Pulmonary artery endothelial cell (primary cell): Measurements from ENCODE around the gene AZIN2. TPM values are rescaled to one million over a fixed set of nuclear protein-coding genes. Genes with fewer than 3 reads are reported as not detected.
A peak's percentile ranks its signal among the peaks of the same experiment; 100 is the strongest.
"Not testable (repeated sequence)": the region's sequence is repeated elsewhere in the genome, so short reads cannot be mapped to it uniquely, and the experiment has no call there.

Experiments used
- DNase-seq: peaks from one replicate; pipeline ENCODE4 v3.0.0-alpha.2; 2011; ENCODE audit warnings: low read depth, low spot score
- total RNA-seq: library from RNA; depleted of rRNA; stranded (reverse); fragments of >200 nt; gene quantifications from 2 replicates; pipeline ENCODE4 v1.2.3, GENCODE V29; 2014

Gene AZIN2
- total RNA-seq, 1 donor from 2014 or later, result 0.99 TPM

DNA sequence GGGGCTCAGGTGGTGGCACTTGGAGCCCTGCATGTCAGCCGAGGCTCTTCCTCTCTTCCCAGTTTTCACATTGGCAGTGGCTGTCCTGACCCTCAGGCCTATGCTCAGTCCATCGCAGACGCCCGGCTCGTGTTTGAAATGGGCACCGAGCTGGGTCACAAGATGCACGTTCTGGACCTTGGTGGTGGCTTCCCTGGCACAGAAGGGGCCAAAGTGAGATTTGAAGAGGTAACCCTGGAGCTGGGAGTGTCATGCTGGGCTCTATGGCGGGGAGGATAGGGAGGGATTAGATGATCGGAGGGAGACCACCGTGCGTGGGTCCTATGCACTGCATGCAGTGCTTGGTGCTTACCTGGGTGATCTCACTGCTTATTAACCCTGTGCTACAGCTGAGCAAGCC lies 13.5 kb downstream of the AZIN2 start:
- no peak for DNase-seq

DNA sequence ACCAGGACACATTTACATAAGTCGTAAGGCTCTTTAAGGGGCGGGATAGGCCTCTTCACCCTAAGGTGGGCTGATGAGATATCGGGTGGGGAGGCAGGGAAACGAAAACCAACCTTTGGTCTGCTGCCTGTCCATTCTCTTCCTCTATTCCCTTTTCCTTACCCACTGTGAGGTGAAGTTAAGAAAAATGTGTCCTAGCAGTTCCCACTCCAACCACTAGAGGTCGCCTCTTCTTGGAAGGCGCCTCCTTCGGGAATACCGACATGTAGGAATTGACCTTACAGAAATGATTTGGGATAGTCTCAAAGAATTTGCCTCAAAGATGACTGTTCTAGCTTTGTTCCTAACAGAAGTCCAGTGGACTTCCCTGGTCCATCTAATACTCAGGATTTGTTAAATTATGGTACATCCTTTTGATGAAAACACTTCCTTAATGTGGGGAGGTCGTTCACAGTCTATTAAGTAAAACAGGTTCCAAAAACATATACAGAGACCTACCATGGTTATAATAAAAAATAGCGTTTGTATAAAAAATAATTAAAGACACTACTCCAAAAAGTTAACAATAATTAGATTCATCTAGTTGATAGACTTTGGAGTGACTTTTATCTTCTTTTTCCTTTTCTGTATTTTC lies 14.1 kb downstream of the AZIN2 start:
- DNase-seq, result peak; percentile 19

DNA sequence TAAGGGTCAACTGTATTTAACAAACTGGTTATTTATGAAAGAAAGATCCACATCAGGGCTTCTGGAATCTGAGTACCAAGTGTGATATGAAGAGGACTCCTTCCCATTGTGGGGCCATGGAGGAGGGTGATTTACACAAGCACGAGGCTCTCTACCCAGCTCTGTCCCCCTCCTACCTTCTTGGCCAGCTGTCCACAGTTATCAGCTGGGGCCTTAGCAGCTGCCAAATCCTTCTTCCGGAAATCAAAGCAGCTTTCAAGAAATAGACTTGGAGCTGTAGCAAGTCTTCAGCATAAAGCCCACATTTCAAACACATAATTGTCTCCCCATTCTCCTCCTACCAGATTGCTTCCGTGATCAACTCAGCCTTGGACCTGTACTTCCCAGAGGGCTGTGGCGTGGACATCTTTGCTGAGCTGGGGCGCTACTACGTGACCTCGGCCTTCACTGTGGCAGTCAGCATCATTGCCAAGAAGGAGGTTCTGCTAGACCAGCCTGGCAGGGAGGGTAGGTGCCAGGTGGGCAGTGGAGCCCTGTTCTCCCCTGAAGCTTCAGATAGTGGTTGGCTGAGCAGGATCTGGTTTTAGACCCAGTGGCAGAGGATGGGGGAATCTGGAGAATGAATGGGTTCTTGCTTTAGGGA lies 15.5 kb downstream of the AZIN2 start:
- DNase-seq, result no peak

DNA sequence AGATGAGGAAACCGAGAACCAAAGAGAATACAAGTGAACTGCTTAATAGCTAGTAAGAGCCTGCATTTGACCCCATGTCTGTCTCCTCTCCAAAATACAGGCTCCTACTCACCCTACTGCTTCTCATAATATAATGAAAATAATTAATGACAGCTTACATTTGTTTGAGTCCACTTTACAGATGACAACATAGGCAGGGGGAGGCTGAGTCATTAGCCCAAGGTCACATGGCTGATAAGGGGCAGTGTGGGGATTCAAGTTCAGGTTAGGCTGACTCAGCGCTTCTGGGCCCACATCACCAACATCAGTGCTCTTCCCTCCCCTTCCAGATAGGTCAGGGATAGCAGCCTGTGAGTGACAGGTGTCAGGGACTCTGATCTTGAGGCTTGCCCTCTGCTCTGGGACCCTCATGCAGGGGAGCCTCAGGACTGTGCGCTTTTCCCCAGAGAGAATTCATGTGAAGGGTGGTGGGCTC lies 16.2 kb downstream of the AZIN2 start:
- no peak for DNase-seq

DNA sequence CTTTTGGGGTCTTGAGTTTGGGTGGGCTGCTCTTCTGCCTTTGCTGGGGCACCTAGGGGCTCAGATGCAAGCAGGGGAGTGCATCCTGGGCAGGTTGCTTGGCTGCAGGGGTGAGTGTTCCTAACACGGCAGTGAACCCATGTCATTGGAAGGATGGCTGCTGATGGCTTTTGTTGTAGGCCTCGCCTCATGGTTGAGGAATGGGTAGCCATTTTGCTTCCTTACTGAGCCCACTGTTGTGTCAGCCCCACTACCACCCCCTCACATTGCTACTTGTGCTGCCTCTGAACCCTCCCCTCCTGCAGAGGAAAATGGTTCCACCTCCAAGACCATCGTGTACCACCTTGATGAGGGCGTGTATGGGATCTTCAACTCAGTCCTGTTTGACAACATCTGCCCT lies 16.8 kb downstream of the AZIN2 start:
- no peak for DNase-seq

DNA sequence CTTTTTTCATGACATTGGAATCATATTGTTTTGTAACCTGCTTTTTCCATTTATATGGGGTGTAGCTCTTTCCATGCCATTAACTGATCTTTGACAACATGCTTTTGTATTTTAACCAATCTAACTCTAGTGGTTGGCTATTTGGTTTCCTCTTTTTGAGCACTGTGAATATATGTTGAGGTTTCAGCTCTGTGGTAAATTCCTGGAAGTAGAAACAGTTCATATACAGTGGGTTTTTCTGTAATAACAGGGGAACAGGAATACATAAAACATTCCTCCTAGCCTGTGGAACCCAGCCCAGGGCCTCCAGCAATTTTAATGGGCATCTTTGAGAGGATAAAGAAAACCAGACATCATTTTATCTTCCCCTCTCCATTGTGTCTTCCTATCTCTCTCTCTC lies 17.4 kb downstream of the AZIN2 start:
- no peak for DNase-seq

DNA sequence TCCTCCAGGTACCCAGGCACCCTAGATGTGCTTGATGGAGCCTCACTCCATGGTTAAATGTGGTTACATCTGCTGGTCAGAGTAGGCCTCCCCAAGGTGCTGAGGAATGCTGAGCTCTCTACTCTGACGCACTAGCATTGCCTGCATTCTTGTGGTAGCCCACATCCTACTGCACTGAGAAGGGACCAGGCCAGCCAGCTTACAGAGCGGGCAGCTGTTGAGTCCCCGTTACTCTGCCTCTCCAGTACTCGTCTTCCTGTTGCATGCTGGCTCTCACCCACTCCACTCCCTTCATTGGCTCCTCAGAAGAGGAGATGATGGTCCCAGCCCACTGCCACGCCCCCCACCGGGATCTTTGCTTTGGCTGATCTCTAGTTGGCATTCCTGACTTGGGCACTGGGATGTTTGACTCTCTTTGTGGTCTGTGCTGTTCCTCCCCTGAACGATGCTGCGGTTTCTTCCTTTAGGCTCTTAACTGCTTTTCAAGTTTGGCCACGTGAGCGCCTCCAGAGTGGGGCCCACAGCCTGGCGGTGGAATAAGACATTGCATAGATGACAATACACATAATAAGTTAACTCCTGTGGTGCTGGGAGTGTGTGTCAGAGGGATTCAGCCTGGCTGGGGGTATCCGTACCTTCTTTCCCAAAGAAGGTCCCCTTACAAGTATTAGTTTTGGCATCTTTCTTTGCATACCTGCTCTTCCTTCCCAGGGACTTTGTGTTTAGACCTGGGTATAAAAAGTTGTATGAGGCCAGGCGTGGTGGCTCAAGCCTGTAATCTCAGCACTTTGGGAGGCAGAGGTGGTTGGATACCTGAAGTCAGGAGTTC lies 18.6 kb downstream of the AZIN2 start:
- no peak for DNase-seq

DNA sequence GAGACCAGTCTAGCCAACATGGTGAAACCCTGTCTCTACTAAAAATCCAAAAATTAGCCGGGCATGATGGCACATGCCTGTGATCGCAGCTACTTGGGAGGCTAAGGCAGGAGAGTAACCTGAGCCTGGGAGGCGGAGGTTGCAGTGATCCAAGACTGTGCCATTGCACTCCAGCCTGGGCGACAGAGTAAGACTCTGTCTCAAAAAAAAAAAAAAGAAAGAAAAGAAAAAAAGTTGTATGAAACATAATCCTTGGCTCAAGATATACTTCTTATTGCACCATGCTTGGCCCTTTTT lies 19.1 kb downstream of the AZIN2 start:
- not testable (repeated sequence) for DNase-seq

DNA sequence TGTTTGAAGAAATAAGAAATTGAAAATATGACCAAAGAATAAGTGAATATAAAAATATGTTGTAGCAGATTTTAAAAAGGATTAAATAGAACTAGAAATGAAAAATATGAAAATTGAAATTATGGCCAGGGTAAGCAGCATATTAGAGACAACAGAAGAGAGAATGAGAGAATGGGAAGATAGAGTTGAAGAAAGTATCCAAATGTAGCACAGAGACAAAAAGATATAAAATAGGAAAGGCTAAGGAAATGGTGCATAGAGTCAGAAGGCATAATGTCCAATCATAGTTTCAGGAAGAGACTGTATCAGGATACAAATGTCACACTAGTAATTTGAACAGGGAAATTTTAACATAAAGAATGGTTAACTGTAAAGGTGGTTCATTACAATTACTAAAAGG lies 29.5 kb downstream of the AZIN2 start:
- DNase-seq, result no peak

DNA sequence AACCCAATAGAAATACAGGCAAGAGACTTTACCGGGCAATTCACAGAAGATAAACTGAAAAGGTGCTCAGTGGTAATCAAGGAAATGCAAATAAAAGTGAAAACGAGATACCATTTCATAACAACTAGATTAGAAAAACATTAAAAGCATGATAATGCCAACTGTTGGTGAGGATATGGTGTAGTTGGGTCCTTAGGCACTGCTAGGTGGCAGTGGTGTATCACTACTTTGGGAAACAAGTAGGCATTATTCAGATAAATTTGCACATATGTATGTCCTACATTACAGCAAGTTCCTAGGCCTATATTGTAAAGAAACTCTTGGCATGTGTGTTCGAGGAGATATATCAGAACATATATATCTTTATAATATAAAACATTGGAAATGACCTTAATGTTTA lies 31.0 kb downstream of the AZIN2 start:
- DNase-seq, result no peak

DNA sequence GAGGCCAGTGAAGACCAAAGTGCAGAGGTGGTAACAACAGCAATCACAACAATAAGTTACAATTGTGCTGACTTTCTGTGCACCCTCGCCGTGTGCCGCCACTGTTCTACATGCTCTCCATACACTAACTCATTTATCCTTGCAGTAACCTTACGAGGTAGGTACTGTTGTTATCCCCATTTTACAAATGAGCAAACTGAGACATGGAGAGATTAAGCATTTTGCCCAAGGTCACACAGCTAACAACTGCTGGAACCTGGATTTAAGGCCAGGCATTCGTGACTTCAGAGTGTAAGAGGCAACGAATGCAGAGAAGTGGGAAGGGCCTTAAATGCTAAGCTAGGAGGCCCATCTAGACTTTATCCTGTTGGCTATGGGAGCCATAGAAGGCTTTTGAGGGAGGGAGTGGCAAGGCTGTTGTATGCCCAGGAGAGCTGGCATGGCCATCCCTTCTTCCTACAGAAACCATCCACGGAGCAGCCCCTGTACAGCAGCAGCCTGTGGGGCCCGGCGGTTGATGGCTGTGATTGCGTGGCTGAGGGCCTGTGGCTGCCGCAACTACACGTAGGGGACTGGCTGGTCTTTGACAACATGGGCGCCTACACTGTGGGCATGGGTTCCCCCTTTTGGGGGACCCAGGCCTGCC lies 36.6 kb downstream of the AZIN2 start:
- DNase-seq, result no peak

DNA sequence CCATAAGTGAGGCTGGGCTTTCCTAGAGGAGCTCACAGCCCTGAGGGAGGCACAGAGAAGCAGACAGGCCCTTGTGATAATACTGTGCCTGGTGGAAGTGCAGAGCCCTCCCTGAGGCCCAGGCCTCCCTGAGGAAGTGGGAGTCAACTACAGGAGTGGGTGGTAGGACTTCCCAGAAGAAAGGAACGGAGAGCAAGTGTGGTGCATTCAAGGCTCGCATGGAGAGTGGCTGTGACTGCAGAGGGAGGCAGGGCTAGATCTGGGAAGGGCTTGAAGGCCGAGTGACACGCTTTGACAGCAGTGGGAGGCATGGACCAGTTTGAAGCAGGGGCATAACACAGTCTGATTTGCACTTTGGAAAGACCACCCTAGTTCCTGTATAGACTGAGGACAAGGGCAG lies 37.3 kb downstream of the AZIN2 start:
- DNase-seq, result no peak

DNA sequence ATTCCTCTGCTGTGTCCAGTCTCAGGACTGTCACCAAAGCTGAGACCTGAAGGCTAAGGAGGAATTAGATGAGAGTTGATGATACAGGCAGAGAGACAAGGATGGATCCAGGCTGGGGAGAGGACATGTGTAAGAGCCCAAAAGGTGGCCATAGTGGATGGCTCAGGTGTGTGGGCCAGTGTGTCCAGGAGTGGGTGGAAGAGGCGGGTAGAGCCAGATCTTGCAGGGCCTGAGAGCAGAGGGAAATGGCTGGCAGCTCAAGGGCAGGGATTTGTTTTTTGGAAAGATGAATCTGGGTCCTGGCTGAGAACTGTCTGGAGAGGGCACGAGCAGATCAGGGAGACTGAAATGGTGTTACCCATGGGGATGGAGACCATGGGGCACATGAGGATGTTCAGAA lies 38.1 kb downstream of the AZIN2 start:
- DNase-seq, result no peak

DNA sequence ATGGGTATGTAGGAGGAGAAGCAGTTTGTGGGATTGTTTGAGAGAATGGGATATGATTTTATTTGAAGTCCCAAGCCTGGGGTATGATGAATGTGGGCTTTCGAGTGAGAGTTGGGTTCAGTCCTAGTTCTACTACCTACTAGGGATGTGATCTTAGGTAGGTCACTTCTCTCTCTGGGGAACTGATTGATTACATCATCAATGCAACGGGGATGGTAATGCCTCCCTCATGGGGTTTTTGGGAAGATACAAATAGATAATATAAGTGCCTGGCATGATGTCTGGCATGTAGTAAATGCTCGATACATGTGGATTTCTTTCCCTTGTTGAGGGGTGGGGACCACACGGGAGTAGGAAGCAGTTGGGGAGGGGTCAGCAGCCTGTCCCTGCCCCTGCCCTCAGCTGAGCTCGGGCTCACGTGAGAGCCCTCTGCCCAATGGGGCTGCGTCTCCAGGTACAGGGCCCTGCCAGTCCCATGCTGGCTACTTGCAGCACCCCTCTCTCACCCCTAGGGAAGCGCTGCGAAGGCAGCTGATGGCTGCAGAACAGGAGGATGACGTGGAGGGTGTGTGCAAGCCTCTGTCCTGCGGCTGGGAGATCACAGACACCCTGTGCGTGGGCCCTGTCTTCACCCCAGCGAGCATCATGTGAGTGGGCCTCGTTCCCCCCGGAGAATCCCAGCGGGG lies 38.7 kb downstream of the AZIN2 start:
- no peak for DNase-seq

DNA sequence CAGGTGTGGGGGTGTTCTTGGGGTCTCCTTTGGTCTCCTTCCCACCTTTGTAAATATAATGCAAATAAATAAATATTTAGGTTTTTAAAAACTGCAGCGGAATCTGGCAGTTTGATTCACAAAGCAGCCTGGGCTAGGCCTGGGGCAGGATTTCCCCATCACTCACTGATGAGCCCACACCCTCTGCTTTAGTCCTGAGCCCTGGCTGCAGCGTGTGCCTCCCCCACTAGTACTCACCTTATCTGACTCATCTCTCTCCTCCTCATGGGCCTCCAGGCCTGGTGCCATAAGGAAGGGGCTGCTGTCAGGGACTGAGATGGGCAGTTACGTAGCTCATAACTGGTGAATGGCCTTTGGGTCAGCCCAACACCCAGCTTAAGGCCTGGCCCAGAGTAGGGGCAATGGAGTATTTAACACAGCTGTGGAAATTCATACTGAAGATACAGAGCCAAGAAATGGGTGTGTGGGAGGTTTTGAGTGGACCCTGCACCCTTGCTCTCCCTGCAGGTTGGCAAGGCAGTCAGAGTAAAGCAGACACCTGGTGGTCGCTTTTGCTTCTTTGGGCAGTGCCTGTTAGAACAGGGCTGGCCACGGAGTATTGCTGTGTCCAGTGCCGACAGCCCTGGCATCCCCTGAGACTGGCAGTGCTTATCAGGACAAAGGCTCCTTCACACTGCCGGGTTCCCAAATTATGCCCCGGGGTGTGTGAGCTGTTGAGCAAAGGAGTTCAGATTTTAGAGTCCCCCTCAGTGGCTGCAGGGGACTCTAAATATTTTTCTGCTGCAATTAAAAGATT lies 39.7 kb downstream of the AZIN2 start:
- DNase-seq, result no peak

DNA sequence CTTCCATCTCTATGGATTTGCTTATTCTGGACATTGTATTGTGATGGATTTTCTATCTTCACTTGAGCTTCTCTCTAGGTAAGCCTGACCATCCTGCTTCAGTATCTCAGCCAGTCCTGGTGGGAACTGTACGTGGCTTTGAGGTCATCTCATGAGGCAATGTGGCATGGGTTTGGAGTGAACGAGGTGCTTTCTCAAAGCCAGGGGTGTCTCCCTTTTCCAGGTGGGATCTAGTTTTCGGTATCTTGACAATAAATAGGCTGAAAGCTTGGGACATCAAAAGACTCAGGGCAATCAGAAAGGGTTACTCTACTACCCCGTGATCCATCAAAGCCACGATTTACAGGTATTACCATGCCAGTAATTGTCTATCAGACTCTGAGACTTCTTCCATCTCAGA lies 40.8 kb downstream of the AZIN2 start:
- no peak for DNase-seq

DNA sequence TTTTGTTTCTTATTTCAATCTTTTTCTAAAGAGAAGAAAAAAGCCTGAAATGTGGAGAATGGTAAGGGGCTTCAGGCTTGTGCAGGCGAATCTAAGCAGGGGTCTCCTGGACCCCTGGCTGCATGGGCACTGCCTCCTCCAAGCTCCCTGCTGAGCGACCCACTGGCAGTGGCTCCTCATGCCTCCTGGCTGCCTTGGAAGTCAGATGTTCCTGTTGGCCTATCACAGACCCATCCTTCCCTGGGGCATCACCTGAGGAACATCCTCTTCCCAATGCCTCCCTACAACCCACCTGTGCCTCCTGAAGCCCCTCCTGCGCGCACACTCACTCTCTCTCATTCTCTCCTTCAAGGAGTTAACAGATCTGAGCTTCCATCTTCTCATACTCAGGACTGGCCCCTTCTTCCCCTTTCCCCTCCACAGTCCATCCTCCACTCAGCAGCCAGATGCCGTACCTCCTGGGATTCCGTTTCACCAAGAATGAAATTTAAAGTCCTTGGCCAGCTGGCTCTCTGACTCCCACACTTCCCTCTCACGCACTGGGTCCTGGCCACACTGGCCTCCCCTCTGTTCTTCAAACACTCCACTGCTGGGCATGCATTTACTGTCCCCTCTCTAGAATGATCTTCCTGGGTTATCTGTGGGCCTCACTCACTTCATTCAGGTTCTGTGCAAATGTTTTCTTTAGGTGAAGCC lies 41.7 kb downstream of the AZIN2 start:
- no peak for DNase-seq

DNA sequence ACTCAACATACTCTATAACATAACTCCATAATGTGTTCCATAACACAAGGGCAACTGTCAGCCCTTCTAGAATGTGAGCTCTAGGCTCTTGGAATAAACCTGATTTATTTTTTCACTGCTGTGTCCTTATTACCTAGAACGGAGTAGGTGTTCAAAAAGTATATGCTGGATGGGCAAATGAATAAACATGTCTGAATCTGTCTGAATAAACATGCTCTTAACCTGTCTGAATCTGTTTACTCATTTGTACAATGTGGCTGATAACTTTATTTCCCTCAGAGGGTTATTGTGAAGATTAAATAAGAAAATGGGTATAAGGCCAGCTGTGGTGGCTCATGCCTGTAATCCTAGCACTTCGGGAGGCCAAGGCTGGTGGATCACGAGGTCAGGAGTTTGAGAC lies 42.3 kb downstream of the AZIN2 start:
- no peak for DNase-seq

DNA sequence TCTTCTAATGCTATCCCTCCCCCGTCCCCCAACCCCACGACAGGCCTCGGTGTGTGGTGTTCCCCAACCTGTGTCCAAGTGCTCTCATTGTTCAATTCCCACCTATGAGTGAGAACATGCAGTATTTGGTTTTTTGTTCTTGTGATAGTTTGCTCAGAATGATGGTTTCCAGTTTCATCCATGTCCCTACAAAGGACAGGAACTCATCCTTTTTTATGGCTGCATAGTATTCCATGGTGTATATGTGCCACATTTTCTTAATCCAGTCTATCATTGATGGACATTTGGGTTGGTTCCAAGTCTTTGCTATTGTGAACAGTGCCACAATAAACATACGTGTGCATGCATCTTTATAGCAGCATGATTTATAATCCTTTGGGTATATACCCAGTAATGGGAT lies 43.7 kb downstream of the AZIN2 start:
- DNase-seq, result not testable (repeated sequence)

DNA sequence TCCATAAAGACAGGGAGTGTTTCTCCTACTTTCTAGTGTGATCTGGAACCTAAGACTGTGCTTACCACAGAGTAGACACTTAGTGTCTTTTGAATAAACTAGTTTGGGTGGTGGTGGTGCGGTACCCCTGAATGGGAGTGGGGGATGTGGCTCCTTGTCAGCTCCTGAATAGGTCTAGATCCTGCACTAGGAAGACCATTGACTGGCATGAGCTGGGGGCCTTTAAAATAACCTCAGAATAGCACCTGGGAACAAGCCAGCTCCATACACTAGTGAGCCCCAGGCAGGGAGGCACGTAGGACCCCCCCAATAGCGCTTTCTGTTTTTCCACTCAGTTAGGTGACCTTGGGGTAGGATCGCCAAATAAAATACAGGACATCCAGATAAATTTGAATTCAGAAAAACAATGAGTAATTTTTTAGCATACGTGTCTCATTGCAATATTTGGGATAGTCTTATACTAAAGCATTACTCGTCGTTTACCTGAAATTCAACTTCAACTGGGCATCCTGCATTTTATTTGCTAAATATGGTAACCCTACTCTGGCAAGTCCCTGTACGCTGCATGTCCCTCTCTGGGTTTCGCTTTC lies 45.6 kb downstream of the AZIN2 start:
- DNase-seq, result no peak
